ENCODE measurements around the gene TTC7B.

The TTC7B gene

GRCh38 chr14:90804292-90805083, 11.7 kb downstream of the TTC7B start:
- no peak overlapping the region for H3K4me3 ChIP-seq (ENCODE audit: low read depth, low read length)
- TF ChIP-seq POLR2A (IDR thresholded peaks at IDR 0.05; ENCODE audit: extremely low read depth, insufficient read length) (no peak), MAX (IDR thresholded peaks at IDR 0.05; ENCODE audit: low read depth, low read length) (no peak), MYC (IDR thresholded peaks at IDR 0.05; ENCODE audit: low read depth, low read length) (no peak), CTCF (IDR thresholded peaks at IDR 0.05; ENCODE audit: low read depth, low read length) (no peak)
- DNase-seq (ENCODE audit: low read depth): peak; percentile 43

- TF ChIP-seq POLR2A (IDR thresholded peaks at IDR 0.05; ENCODE audit: extremely low read depth, insufficient read length) (no peak), CTCF (IDR thresholded peaks at IDR 0.05; ENCODE audit: low read depth, low read length) (no peak), MAX (IDR thresholded peaks at IDR 0.05; ENCODE audit: low read depth, low read length) (no peak), MYC (IDR thresholded peaks at IDR 0.05; ENCODE audit: low read depth, low read length) (no peak)
- H3K4me3 ChIP-seq (ENCODE audit: low read depth, low read length): no peak overlapping the region
- DNase-seq (ENCODE audit: low read depth): no peak
Observed at GRCh38 chr14:90803249-90803648, 13.0 kb downstream of the TTC7B start.

GRCh38 chr14:90799420-90799819, 16.8 kb downstream of the TTC7B start:
- H3K4me3 ChIP-seq (ENCODE audit: low read depth, low read length): no peak overlapping the region
- no peak for DNase-seq (ENCODE audit: low read depth)
- TF ChIP-seq MAX (IDR thresholded peaks at IDR 0.05; ENCODE audit: low read depth, low read length) (no peak), POLR2A (IDR thresholded peaks at IDR 0.05; ENCODE audit: extremely low read depth, insufficient read length) (no peak), CTCF (IDR thresholded peaks at IDR 0.05; ENCODE audit: low read depth, low read length) (no peak), MYC (IDR thresholded peaks at IDR 0.05; ENCODE audit: low read depth, low read length) (no peak)

GRCh38 chr14:90797919-90798318, 18.3 kb downstream of the TTC7B start:
- DNase-seq (ENCODE audit: low read depth): no peak
- H3K4me3 ChIP-seq (ENCODE audit: low read depth, low read length): no peak overlapping the region
- TF ChIP-seq CTCF (IDR thresholded peaks at IDR 0.05; ENCODE audit: low read depth, low read length): no peak
- TF ChIP-seq MYC (IDR thresholded peaks at IDR 0.05; ENCODE audit: low read depth, low read length): no peak
- TF ChIP-seq MAX (IDR thresholded peaks at IDR 0.05; ENCODE audit: low read depth, low read length): no peak
- no peak for TF ChIP-seq POLR2A (IDR thresholded peaks at IDR 0.05; ENCODE audit: extremely low read depth, insufficient read length)

- DNase-seq (ENCODE audit: low read depth): peak; percentile 93
- TF ChIP-seq CTCF (IDR thresholded peaks at IDR 0.05; ENCODE audit: low read depth, low read length) (no peak), MYC (IDR thresholded peaks at IDR 0.05; ENCODE audit: low read depth, low read length) (peak; percentile 41; the same call in 1 of the 2 replicates), POLR2A (IDR thresholded peaks at IDR 0.05; ENCODE audit: extremely low read depth, insufficient read length) (no peak), MAX (IDR thresholded peaks at IDR 0.05; ENCODE audit: low read depth, low read length) (no peak)
- H3K4me3 ChIP-seq (ENCODE audit: low read depth, low read length): no peak overlapping the region
Observed at GRCh38 chr14:90797451-90797850, 18.8 kb downstream of the TTC7B start.

All from NB4 (cell line).